Liver (tissue), 9 donors: ENCODE measurements around the gene CXCL11. TPM values are rescaled to one million over a fixed set of nuclear protein-coding genes. Genes with fewer than 3 reads are reported as not detected.

Experiments
- DNase-seq: peaks from one replicate; pipeline ENCODE4 v3.0.0-alpha.2; 2017; ENCODE audit warnings: low spot score
- H3K27ac ChIP-seq, 2 donors: one replicate each; pipeline ENCODE4 v1.7.0; 2013; ENCODE audit warnings: inconsistent platforms in 2 of 2, low read length in 2 of 2, control low read depth in 1 of 2, low read depth in 1 of 2, mild to moderate bottlenecking in 1 of 2
- H3K27me3 ChIP-seq, 4 donors: one replicate each; pipeline versions ENCODE4 v1.6.1 to v1.7.0; 2013; ENCODE audit warnings: low read length in 3 of 4, inconsistent platforms in 1 of 4, mild to moderate bottlenecking in 1 of 4, moderate library complexity in 1 of 4; ENCODE audit not compliant: control insufficient read depth in 4 of 4, insufficient read depth in 4 of 4
- H3K36me3 ChIP-seq, 4 donors: one replicate each; pipeline versions ENCODE4 v1.6.1 to v1.7.0; 2013; ENCODE audit warnings: low read length in 3 of 4, mild to moderate bottlenecking in 3 of 4, low read depth in 1 of 4, moderate library complexity in 1 of 4; ENCODE audit not compliant: control insufficient read depth in 4 of 4, insufficient read depth in 3 of 4
- H3K4me1 ChIP-seq, 4 donors: one replicate each; pipeline versions ENCODE4 v1.6.1 to v1.7.0; 2013; ENCODE audit warnings: low read length in 3 of 4, mild to moderate bottlenecking in 3 of 4, moderate library complexity in 1 of 4; ENCODE audit not compliant: control insufficient read depth in 4 of 4, insufficient read depth in 4 of 4
- H3K4me3 ChIP-seq, 3 donors: one replicate each; pipeline versions ENCODE4 v1.6.1 to v1.7.0; 2013; ENCODE audit warnings: low read length in 3 of 3, control low read depth in 1 of 3, low read depth in 1 of 3, mild to moderate bottlenecking in 1 of 3
- H3K9ac ChIP-seq, 2 donors: one replicate each; pipeline ENCODE4 v1.7.0; 2013; ENCODE audit warnings: low read length in 2 of 2, mild to moderate bottlenecking in 2 of 2, moderate library complexity in 2 of 2, control low read depth in 1 of 2, low read depth in 1 of 2
- H3K9me3 ChIP-seq, 4 donors: one replicate each; pipeline versions ENCODE4 v1.6.1 to v1.7.0; 2013; ENCODE audit warnings: low read length in 3 of 4; ENCODE audit not compliant: control insufficient read depth in 4 of 4
- ATF3 ChIP-seq: IDR thresholded peaks from 2 replicates; pipeline ENCODE4 v1.6.1; 2016; ENCODE audit warnings: antibody characterized with exemption
- EGR1 ChIP-seq, 2 donors: IDR thresholded peaks; 2 replicates each; pipeline ENCODE4 v1.6.1; 2016 to 2018; ENCODE audit warnings: antibody characterized with exemption in 2 of 2, low read depth in 2 of 2
- FOXA1 ChIP-seq: IDR thresholded peaks from 2 replicates; pipeline ENCODE4 v1.6.1; 2016; ENCODE audit warnings: antibody characterized with exemption
- FOXA2 ChIP-seq: IDR thresholded peaks from 2 replicates; pipeline ENCODE4 v1.6.1; 2016; ENCODE audit warnings: antibody characterized with exemption
- GABPA ChIP-seq, 2 donors: IDR thresholded peaks in 1 of 2; conservative IDR thresholded peaks in 1 of 2; 2 replicates each; pipeline ENCODE4 v1.6.1; 2016; ENCODE audit warnings: antibody characterized with exemption in 2 of 2, mild to moderate bottlenecking in 1 of 2, moderate library complexity in 1 of 2
- HNF4A ChIP-seq, 2 donors: conservative IDR thresholded peaks; 2 replicates each; pipeline ENCODE4 v1.6.1; 2016; ENCODE audit warnings: antibody characterized with exemption in 2 of 2, mild to moderate bottlenecking in 2 of 2
- HNF4G ChIP-seq: IDR thresholded peaks from 2 replicates; pipeline ENCODE4 v1.6.1; 2016; ENCODE audit warnings: antibody characterized with exemption
- MAX ChIP-seq: IDR thresholded peaks from 2 replicates; pipeline ENCODE4 v1.6.1; 2016; ENCODE audit warnings: antibody characterized with exemption
- NR2F2 ChIP-seq: IDR thresholded peaks from 2 replicates; pipeline ENCODE4 v1.6.1; 2016; ENCODE audit warnings: antibody characterized with exemption
- RAD21 ChIP-seq, 2 donors: IDR thresholded peaks; 2 replicates each; pipeline ENCODE4 v1.6.1; 2016; ENCODE audit warnings: antibody characterized with exemption in 2 of 2, mild to moderate bottlenecking in 2 of 2
- REST ChIP-seq: IDR thresholded peaks from 2 replicates; pipeline ENCODE4 v1.6.1; 2016; ENCODE audit warnings: antibody characterized with exemption, mild to moderate bottlenecking
- RXRA ChIP-seq, 2 donors: IDR thresholded peaks; 2 replicates each; pipeline ENCODE4 v1.6.1; 2017 to 2018; ENCODE audit warnings: antibody characterized with exemption in 2 of 2, mild to moderate bottlenecking in 1 of 2
- SP1 ChIP-seq: IDR thresholded peaks from 2 replicates; pipeline ENCODE4 v1.6.1; 2018; ENCODE audit warnings: antibody characterized with exemption, mild to moderate bottlenecking
- TAF1 ChIP-seq: conservative IDR thresholded peaks from 2 replicates; pipeline ENCODE4 v1.6.1; 2016; ENCODE audit warnings: antibody characterized with exemption, mild to moderate bottlenecking
- YY1 ChIP-seq: IDR thresholded peaks from 2 replicates; pipeline ENCODE4 v1.6.1; 2016; ENCODE audit warnings: antibody characterized with exemption, mild to moderate bottlenecking
- ZBTB33 ChIP-seq: IDR thresholded peaks from 2 replicates; pipeline ENCODE4 v1.6.1; 2016; ENCODE audit warnings: antibody characterized with exemption
- WGBS: extraction: QIAGEN DNeasy Blood & Tissue Kit; methylation state at CpG from one replicate; pipeline ENCODE4 v1.1.7; 2013; 5-methylcytosine and 5-hydroxymethylcytosine counted together
- polyA plus RNA-seq, 2 donors: library from polyadenylated mRNA; stranded (reverse) in 1 of 2; unstranded in 1 of 2; fragments of 200-250 nt in 1 of 2; fragments of >200 nt in 1 of 2; fragmentation: Nextera tagmentation in 1 of 2; extraction: Ambion mirVana in 1 of 2; gene quantifications; one replicate each; pipeline versions ENCODE4 v1.2.1 to v1.2.3, GENCODE V29; 2013 to 2015
- total RNA-seq, 2 donors: library from RNA; depleted of rRNA; stranded (reverse); fragments of >200 nt; gene quantifications; one replicate each; pipeline ENCODE4 v1.2.3, GENCODE V29; 2014
- donor health status: healthy.
- donor health status: healthy.
- donor health status: healthy.
- donor health status: healthy.
- donor health status: healthy.

Gene CXCL11
- total and polyA plus RNA-seq, 4 donors = 0.27 to 0.79 TPM; not detected in 2

DNA sequence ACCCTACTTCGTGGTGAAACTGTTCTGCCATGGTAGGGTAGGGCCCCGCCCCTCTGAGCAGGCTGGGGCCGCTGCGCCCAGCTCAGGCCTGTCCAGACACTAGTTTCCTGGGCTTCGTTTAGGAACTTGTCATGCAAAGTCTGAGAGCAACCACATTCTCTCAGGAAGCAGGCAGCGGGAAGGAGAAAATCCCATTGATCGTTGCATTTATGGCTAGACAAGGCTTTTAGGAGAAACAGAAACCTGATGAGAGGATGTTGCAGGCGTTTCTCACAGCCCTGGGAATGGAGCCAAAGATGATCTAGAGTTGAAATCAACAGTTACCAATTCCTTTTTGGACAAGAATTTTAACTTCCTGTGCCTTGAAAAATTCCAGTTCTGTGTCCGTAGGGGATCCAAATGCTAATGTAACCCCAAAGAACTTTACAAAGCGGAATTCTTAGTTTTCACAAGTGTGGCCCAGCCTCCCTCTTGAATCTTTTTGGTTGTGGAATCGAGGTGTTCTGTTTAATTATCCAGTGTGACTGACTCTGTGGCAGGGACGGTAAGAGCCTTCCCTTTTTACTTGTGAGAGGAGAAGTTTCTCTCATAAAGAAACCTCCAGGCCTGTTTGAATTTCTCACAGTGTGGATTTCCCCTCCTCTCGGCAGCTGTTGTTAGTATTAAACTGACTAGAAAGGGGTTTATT lies 24.0 kb downstream of the CXCL11 start:
- WGBS = 58% methylated on average over 13 of the region's 13 CpGs
- H3K36me3 ChIP-seq = no peaks in the 10 kb centered on the region
- peak overlapping the region in 1 of 2 donors; percentile 30 for H3K9ac ChIP-seq
- TF ChIP-seq RAD21 (IDR thresholded peaks at IDR 0.05) (no peak), TAF1 (no peak), FOXA1 (no peak), YY1 (no peak), RXRA (IDR thresholded peaks at IDR 0.05) (no peak), HNF4A (conservative IDR thresholded peaks at IDR 0.05) (no peak), MAX (no peak), FOXA2 (no peak)
- H3K27me3 ChIP-seq = no peaks in the 10 kb centered on the region
- peak overlapping the region; percentile 28 to 47 for H3K27ac ChIP-seq
- no peak for DNase-seq
- H3K4me1 ChIP-seq = peaks cover 2 to 34% (median 15%) of the 10 kb centered on the region in 4 donors
- H3K4me3 ChIP-seq = no peak overlapping the region
- H3K9me3 ChIP-seq = no peaks in the 10 kb centered on the region

DNA sequence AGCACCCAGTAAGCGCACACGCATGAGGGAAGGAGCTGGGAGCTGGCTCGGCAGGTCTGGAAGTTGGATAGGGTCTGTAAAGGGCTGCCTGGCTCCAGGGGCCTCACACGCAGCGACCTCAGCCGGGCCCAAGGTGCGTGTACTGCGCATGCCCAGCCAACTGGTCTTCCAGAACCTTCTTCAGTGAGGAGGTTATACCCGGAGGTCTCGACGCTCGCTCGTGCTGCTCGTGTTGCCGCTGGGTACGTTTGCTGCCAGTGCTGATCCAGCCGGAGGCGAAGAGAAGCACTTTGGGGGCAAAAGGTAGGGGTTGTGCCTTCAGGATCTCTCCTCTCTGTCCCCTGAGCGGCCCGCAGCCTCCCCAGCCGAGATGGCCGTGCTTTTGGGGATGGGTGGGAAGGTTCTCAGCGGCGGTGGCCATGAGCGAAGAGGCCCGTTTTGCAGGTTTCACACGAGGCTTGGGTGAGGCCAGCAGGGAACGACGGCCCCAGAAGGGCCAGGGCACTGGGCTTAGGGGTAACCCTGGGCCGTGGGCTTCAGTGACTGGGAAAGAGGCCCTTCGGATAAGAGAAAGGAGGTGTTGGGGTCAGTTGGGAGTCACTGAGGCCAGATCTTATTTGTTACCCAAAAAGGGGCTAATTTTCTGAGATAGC lies 24.7 kb downstream of the CXCL11 start:
- Histone ChIP-seq H3K4me3 (no peak overlapping the region), H3K9me3 (no peaks in the 10 kb centered on the region), H3K4me1 (peaks cover 2 to 39% (median 18%) of the 10 kb centered on the region in 4 donors), H3K27me3 (no peaks in the 10 kb centered on the region), H3K9ac (no peak overlapping the region), H3K27ac (peak overlapping the region; percentile 28 to 47), H3K36me3 (no peaks in the 10 kb centered on the region)
- WGBS = 98% methylated on average over 31 of the region's 31 CpGs
- TF ChIP-seq TAF1 (no peak), FOXA1 (no peak), EGR1 (IDR thresholded peaks at IDR 0.05; ENCODE audit: low read depth in 2 of 2) (no peak), HNF4A (conservative IDR thresholded peaks at IDR 0.05) (no peak), NR2F2 (no peak), SP1 (no peak), REST (no peak)
- no peak for DNase-seq

GRCh38 chr4:76010576-76010975 lies 25.3 kb downstream of the CXCL11 start:
- TF ChIP-seq GABPA (IDR thresholded peaks at IDR 0.05 in 1 of 2, conservative IDR thresholded peaks at IDR 0.05 in 1 of 2) (no peak), TAF1 (no peak), FOXA1 (no peak), HNF4G (no peak), MAX (no peak), ZBTB33 (no peak), YY1 (no peak), ATF3 (no peak), SP1 (no peak), RAD21 (IDR thresholded peaks at IDR 0.05) (no peak), EGR1 (IDR thresholded peaks at IDR 0.05; ENCODE audit: low read depth in 2 of 2) (no peak), FOXA2 (no peak)
- no peak for DNase-seq
- H3K9ac ChIP-seq = no peak overlapping the region
- WGBS = 97% methylated on average over 13 of the region's 13 CpGs
- no peaks in the 10 kb centered on the region for H3K9me3 ChIP-seq
- peaks cover 2 to 39% (median 18%) of the 10 kb centered on the region in 4 donors for H3K4me1 ChIP-seq
- H3K27me3 ChIP-seq = no peaks in the 10 kb centered on the region
- no peak overlapping the region for H3K27ac ChIP-seq
- H3K4me3 ChIP-seq = no peak overlapping the region
- H3K36me3 ChIP-seq = no peaks in the 10 kb centered on the region
